Sigmoid colon (tissue), 7 donors: ENCODE results near the gene IGF2. TPM values are rescaled to one million over a fixed set of nuclear protein-coding genes. Genes with fewer than 3 reads are reported as not detected.

Experiments used
- DNase-seq: peaks from one replicate; pipeline ENCODE4 v3.0.0-alpha.2; 2019
- H3K27ac ChIP-seq, 4 donors: fragments of 200-600 bp; sonication (generic); one replicate each; pipeline ENCODE4 v1.5.1; 2016 to 2019; ENCODE audit warnings: mild to moderate bottlenecking in 1 of 4
- H3K27me3 ChIP-seq, 3 donors: fragments of 200-600 bp; sonication (generic); one replicate each; pipeline ENCODE4 v1.5.1; 2019; ENCODE audit warnings: mild to moderate bottlenecking in 1 of 3
- H3K36me3 ChIP-seq, 4 donors: fragments of 200-600 bp; sonication (generic); one replicate each; pipeline ENCODE4 v1.5.1; 2016 to 2019
- H3K4me1 ChIP-seq, 4 donors: fragments of 200-600 bp; sonication (generic); one replicate each; pipeline ENCODE4 v1.5.1; 2017 to 2019
- H3K4me3 ChIP-seq, 4 donors: fragments of 200-600 bp; sonication (generic); one replicate each; pipeline ENCODE4 v1.5.1; 2017 to 2019; ENCODE audit warnings: mild to moderate bottlenecking in 2 of 4, moderate library complexity in 1 of 4
- H3K9me3 ChIP-seq, 4 donors: fragments of 200-600 bp in 3 of 4; sonication (generic) in 3 of 4; one replicate each; pipeline versions ENCODE4 v1.5.1 to v1.6.1; 2013 to 2019
- EP300 ChIP-seq, 4 donors: sonication (generic); formaldehyde crosslinking; IDR thresholded peaks; one replicate each; pipeline ENCODE4 v1.6.1; 2017; ENCODE audit warnings: antibody characterized with exemption in 4 of 4
- POLR2A ChIP-seq, 2 donors: fragments of 450-650 bp; IDR thresholded peaks; one replicate each; pipeline ENCODE4 v1.6.1; 2016; ENCODE audit warnings: antibody characterized with exemption in 2 of 2, mild to moderate bottlenecking in 2 of 2, moderate library complexity in 2 of 2
- POLR2AphosphoS5 ChIP-seq, 4 donors: sonication (generic); formaldehyde crosslinking; IDR thresholded peaks; one replicate each; pipeline ENCODE4 v1.6.1; 2017; ENCODE audit warnings: antibody characterized with exemption in 4 of 4
- WGBS, 2 donors: extraction: QIAGEN DNeasy Blood & Tissue Kit; methylation state at CpG; one replicate each; pipeline ENCODE4 v1.1.7; 2013; 5-methylcytosine and 5-hydroxymethylcytosine counted together
- intact Hi-C: fragments of 100-400 bp; cut with DNase I; formaldehyde crosslinking; loops from one replicate; pipeline ENCODE4 v1.15.1; 2023
- polyA plus RNA-seq, 3 donors: library from polyadenylated mRNA; stranded (reverse); fragments of 200-250 nt; gene quantifications; one replicate each; pipeline ENCODE4 v1.2.3, GENCODE V29; 2013
- total RNA-seq, 4 donors: library from RNA; depleted of rRNA; stranded (reverse); fragments of >200 nt; gene quantifications; one replicate each; pipeline ENCODE4 v1.1.0, GENCODE V29; 2016
- TF ChIP-seq, protein P1 (sequence below), 4 experiments: fragments of 450-650 bp in 3 of 4; fragments of 200-600 bp in 1 of 4; IDR thresholded peaks; one replicate each; pipeline ENCODE4 v1.5.1; 2016 to 2019; ENCODE audit warnings: antibody characterized with exemption in 4 of 4, mild to moderate bottlenecking in 3 of 4, moderate library complexity in 2 of 4
- donor health status: healthy with polysubstance abuse.
- donor health status: Bipolar disorder and iron deficiency.
- donor health status: healthy.

Gene IGF2
- total and polyA plus RNA-seq, 7 donors: 1.6 to 63.1 (median 13.9) TPM

DNA sequence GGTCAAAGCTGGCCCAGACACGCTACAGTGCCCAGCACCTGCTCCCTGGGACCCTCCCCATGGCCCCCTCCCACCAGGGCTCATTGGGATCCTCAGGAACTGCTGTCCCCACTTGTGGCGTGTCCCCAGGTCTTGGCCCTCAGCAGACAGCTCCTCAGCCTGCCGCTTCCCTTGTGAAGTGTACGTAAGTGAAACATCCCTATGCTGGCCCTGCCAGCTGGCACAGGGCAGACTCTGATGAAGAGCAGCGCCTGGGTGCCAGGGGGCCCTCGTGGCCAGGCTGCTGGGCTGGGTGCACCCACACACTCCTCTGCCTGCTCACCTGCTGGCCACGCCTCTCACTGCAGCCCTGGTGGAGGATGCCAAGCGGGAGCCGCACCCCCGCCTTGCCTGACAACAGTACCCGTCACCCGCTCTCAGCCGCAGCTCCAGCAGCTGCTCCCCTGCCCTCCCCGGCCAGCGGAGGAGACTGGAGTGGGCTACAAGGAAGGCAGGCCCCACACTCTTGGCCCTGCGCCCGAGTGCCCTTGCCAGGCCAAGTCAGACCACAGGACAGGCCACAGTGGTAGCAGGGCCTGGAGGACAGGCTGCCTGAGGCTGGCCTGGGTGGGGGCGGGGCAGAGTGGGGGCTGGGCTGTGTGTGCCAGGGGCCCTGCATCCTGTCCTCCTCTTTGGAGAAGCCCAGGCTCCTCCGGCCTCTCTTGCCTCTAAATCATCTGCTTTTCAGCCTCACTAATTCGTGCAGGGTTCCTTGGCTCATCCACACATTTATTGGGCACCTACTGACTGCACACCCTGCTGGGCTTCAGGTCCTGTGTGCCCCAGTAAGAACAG is 39.5 kb downstream of the IGF2 start:
- intact Hi-C loops: no loop called here

GRCh38 chr11:2098691-2099515 is 40.3 kb downstream of the IGF2 start:
- peak; percentile 63 for DNase-seq
- no peak overlapping the region for H3K4me3 ChIP-seq
- no peaks in the 10 kb centered on the region for H3K9me3 ChIP-seq
- H3K4me1 ChIP-seq: peaks cover 0 to 19% (median 13%) of the 10 kb centered on the region in 4 donors
- no peaks in the 10 kb centered on the region for H3K36me3 ChIP-seq
- H3K27me3 ChIP-seq: no peaks in the 10 kb centered on the region
- no peak for TF ChIP-seq POLR2AphosphoS5 (IDR thresholded peaks at IDR 0.05)
- TF ChIP-seq, protein P1, sequence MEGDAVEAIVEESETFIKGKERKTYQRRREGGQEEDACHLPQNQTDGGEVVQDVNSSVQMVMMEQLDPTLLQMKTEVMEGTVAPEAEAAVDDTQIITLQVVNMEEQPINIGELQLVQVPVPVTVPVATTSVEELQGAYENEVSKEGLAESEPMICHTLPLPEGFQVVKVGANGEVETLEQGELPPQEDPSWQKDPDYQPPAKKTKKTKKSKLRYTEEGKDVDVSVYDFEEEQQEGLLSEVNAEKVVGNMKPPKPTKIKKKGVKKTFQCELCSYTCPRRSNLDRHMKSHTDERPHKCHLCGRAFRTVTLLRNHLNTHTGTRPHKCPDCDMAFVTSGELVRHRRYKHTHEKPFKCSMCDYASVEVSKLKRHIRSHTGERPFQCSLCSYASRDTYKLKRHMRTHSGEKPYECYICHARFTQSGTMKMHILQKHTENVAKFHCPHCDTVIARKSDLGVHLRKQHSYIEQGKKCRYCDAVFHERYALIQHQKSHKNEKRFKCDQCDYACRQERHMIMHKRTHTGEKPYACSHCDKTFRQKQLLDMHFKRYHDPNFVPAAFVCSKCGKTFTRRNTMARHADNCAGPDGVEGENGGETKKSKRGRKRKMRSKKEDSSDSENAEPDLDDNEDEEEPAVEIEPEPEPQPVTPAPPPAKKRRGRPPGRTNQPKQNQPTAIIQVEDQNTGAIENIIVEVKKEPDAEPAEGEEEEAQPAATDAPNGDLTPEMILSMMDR (IDR thresholded peaks at IDR 0.05): no peak
- no peak for TF ChIP-seq EP300 (IDR thresholded peaks at IDR 0.05)
- no peak for TF ChIP-seq POLR2A (IDR thresholded peaks at IDR 0.05)
- intact Hi-C loops: no loop called here
- 74 to 86% methylated on average over 22 of the region's 22 CpGs for WGBS, 2 donors
- H3K27ac ChIP-seq: no peak overlapping the region

More for the DNA sequence above, 39.5 kb downstream of the IGF2 start:
- H3K4me3 ChIP-seq: no peak overlapping the region
- H3K27ac ChIP-seq: no peak overlapping the region
- WGBS, 2 donors: 20 to 66% methylated on average over 20 of the region's 20 CpGs
- no peaks in the 10 kb centered on the region for H3K9me3 ChIP-seq
- peak; percentile 57 for DNase-seq
- H3K36me3 ChIP-seq: no peaks in the 10 kb centered on the region
- peaks cover 0 to 19% (median 13%) of the 10 kb centered on the region in 4 donors for H3K4me1 ChIP-seq
- TF ChIP-seq POLR2AphosphoS5 (IDR thresholded peaks at IDR 0.05): no peak
- no peak for TF ChIP-seq POLR2A (IDR thresholded peaks at IDR 0.05)
- TF ChIP-seq, protein P1 (IDR thresholded peaks at IDR 0.05): no peak
- TF ChIP-seq EP300 (IDR thresholded peaks at IDR 0.05): no peak
- no peaks in the 10 kb centered on the region for H3K27me3 ChIP-seq

GRCh38 chr11:2097998-2098690 is 41.0 kb downstream of the IGF2 start:
- H3K27ac ChIP-seq: peak overlapping the region in 1 of 4 donors; percentile 51
- peak; percentile 60 for DNase-seq
- H3K4me3 ChIP-seq: no peak overlapping the region
- 92% methylated on average over 14 of the region's 14 CpGs for WGBS, 2 donors
- peaks cover 0 to 19% (median 13%) of the 10 kb centered on the region in 4 donors for H3K4me1 ChIP-seq
- TF ChIP-seq, protein P1 (IDR thresholded peaks at IDR 0.05): no peak
- TF ChIP-seq EP300 (IDR thresholded peaks at IDR 0.05) (no peak), POLR2AphosphoS5 (IDR thresholded peaks at IDR 0.05) (no peak), POLR2A (IDR thresholded peaks at IDR 0.05) (no peak)
- intact Hi-C loops: no loop called here
- H3K36me3 ChIP-seq: no peaks in the 10 kb centered on the region
- no peaks in the 10 kb centered on the region for H3K9me3 ChIP-seq
- H3K27me3 ChIP-seq: no peaks in the 10 kb centered on the region

- Histone ChIP-seq H3K27ac (peak overlapping the region; percentile 39 to 76 (median 50)), H3K9me3 (no peaks in the 10 kb centered on the region), H3K27me3 (no peaks in the 10 kb centered on the region), H3K4me3 (no peak overlapping the region), H3K36me3 (no peaks in the 10 kb centered on the region), H3K4me1 (peaks cover 0 to 25% (median 13%) of the 10 kb centered on the region in 4 donors)
- intact Hi-C loops: no loop called here
- WGBS, 2 donors: 36 to 62% methylated on average over 28 of the region's 28 CpGs
- peak; percentile 74 for DNase-seq
- TF ChIP-seq POLR2A (IDR thresholded peaks at IDR 0.05) (no peak), EP300 (IDR thresholded peaks at IDR 0.05) (no peak), POLR2AphosphoS5 (IDR thresholded peaks at IDR 0.05) (peak in 1 of 4 donors; percentile 7)
- TF ChIP-seq, protein P1 (IDR thresholded peaks at IDR 0.05): no peak
These were observed 41.7 kb downstream of the IGF2 start for GRCh38 chr11:2097356-2097997.
